IMR-90 (cell line): Measurements from ENCODE around the gene TULP3. TPM values are rescaled to one million over a fixed set of nuclear protein-coding genes. Genes with fewer than 3 reads are reported as not detected.

Experiments used
- ATAC-seq: fragments of 200-7000 bp; cut with Tn5 transposase; 2 replicates; pipeline ENCODE4 v1.9.1; 2020; ENCODE audit warnings: low read depth, mild to moderate bottlenecking, moderate library complexity
- BruUV-seq: library from RNA; stranded (reverse); fragments of 400-500 nt; replicated peaks from 2 replicates; lab custom pipeline; 2021; lab: Mats Ljungman, UMichigan
- CTCF ChIA-PET: fragments of 300-600 bp; formaldehyde crosslinking; extraction: SDS; loops from one replicate; lab custom pipeline; 2021; ENCODE audit warnings: antibody characterized with exemption; lab: Yijun Ruan, JAX
- POLR2A ChIA-PET: fragments of 300-600 bp; sonication (Branson Sonifier 250); formaldehyde crosslinking; loops from one replicate; lab custom pipeline; 2022; ENCODE audit warnings: antibody characterized with exemption; ENCODE audit not compliant: unreplicated experiment; lab: Charles Lee
- DNase-seq: peaks from one replicate; pipeline ENCODE4 v3.0.0; 2013
- H2AFZ ChIP-seq: replicated peaks from 2 replicates; pipeline ENCODE3; 2013; ENCODE audit warnings: low read length, mild to moderate bottlenecking; ENCODE audit not compliant: poor library complexity
- H2AK5ac ChIP-seq: 2 replicates; pipeline ENCODE4 v1.6.1; 2013; ENCODE audit warnings: low read depth, low read length, inconsistent platforms
- H2AK9ac ChIP-seq: replicated peaks from 2 replicates; pipeline ENCODE3; 2013; ENCODE audit warnings: mild to moderate bottlenecking, low read depth, low read length, moderate library complexity; ENCODE audit not compliant: poor library complexity
- H2BK120ac ChIP-seq: 2 replicates; pipeline ENCODE4 v1.6.1; 2013; ENCODE audit warnings: low read depth, low read length, inconsistent platforms
- H2BK15ac ChIP-seq: 3 replicates; pipeline ENCODE4 v1.6.1; 2013; ENCODE audit warnings: low read depth, low read length, inconsistent platforms
- H2BK20ac ChIP-seq: 2 replicates; pipeline ENCODE4 v1.6.1; 2013; ENCODE audit warnings: low read depth, mild to moderate bottlenecking, inconsistent platforms, low read length, moderate library complexity
- H2BK5ac ChIP-seq: 2 replicates; pipeline ENCODE4 v1.6.1; 2013; ENCODE audit warnings: mild to moderate bottlenecking, low read depth, low read length, inconsistent platforms; ENCODE audit not compliant: poor library complexity, severe bottlenecking
- H3K14ac ChIP-seq: replicated peaks from 2 replicates; pipeline ENCODE4 v1.6.1; 2013; ENCODE audit warnings: low read depth, low read length, inconsistent platforms
- H3K18ac ChIP-seq: 2 replicates; pipeline ENCODE4 v1.6.1; 2013; ENCODE audit warnings: low read depth, low read length, control low read depth
- H3K23ac ChIP-seq: 2 replicates; pipeline ENCODE4 v1.6.1; 2013; ENCODE audit warnings: low read depth, low read length, inconsistent platforms
- H3K27ac ChIP-seq: 2 replicates; pipeline ENCODE4 v1.5.1; 2013; ENCODE audit warnings: mild to moderate bottlenecking, control low read depth, low read length; ENCODE audit not compliant: insufficient read depth
- H3K27me3 ChIP-seq: 2 replicates; pipeline ENCODE4 v1.6.1; 2013; ENCODE audit warnings: low read length; ENCODE audit not compliant: control insufficient read depth, insufficient read depth
- H3K36me3 ChIP-seq: 2 replicates; pipeline ENCODE4 v1.6.1; 2013; ENCODE audit warnings: low read length, mixed read lengths; ENCODE audit not compliant: control insufficient read depth, insufficient read depth
- H3K4ac ChIP-seq: 2 replicates; pipeline ENCODE4 v1.6.1; 2013; ENCODE audit warnings: low read depth, low read length, inconsistent platforms
- H3K4me1 ChIP-seq: 2 replicates; pipeline ENCODE4 v1.6.1; 2013; ENCODE audit warnings: low read length, mixed read lengths; ENCODE audit not compliant: control insufficient read depth, insufficient read depth
- H3K4me2 ChIP-seq: 2 replicates; pipeline ENCODE4 v1.6.1; 2013; ENCODE audit warnings: low read depth, mild to moderate bottlenecking, control low read depth, low read length, moderate library complexity
- H3K4me3 ChIP-seq: 2 replicates; pipeline ENCODE4 v1.5.1; 2013; ENCODE audit warnings: low read depth, mild to moderate bottlenecking, control low read depth, low read length, moderate library complexity; ENCODE audit not compliant: insufficient read depth
- H3K56ac ChIP-seq: 2 replicates; pipeline ENCODE4 v1.6.1; 2013; ENCODE audit warnings: low read length, inconsistent platforms; ENCODE audit not compliant: insufficient read depth; ENCODE audit errors: extremely low read depth
- H3K79me1 ChIP-seq, 2 experiments: 2 replicates each; pipeline ENCODE4 v1.6.1; 2013; ENCODE audit warnings: low read length in 2 of 2, inconsistent platforms in 1 of 2, low read depth in 1 of 2
- H3K9ac ChIP-seq: 2 replicates; pipeline ENCODE4 v1.6.1; 2013; ENCODE audit warnings: low read depth, low read length, control low read depth
- H3K9me1 ChIP-seq: 2 replicates; pipeline ENCODE4 v1.6.1; 2013; ENCODE audit warnings: low read length, inconsistent platforms; ENCODE audit not compliant: insufficient read depth
- H3K9me3 ChIP-seq: 2 replicates; pipeline ENCODE4 v1.6.1; 2013; ENCODE audit warnings: low read length; ENCODE audit not compliant: control insufficient read depth, insufficient read depth
- H4K20me1 ChIP-seq: 2 replicates; pipeline ENCODE4 v1.6.1; 2013; ENCODE audit warnings: low read length, inconsistent platforms; ENCODE audit not compliant: insufficient read depth
- H4K5ac ChIP-seq: 2 replicates; pipeline ENCODE4 v1.6.1; 2013; ENCODE audit warnings: mild to moderate bottlenecking, low read depth, low read length, control low read depth
- H4K8ac ChIP-seq, 2 experiments: 2 replicates each; pipeline ENCODE4 v1.6.1; 2013; ENCODE audit warnings: low read depth in 2 of 2, low read length in 2 of 2, control low read depth in 1 of 2, inconsistent platforms in 1 of 2
- H4K91ac ChIP-seq: 2 replicates; pipeline ENCODE4 v1.6.1; 2013; ENCODE audit warnings: low read depth, low read length, inconsistent platforms; ENCODE audit not compliant: insufficient read depth
- CHD1 ChIP-seq: IDR thresholded peaks from 2 replicates; pipeline ENCODE4 v1.6.1; 2012; ENCODE audit warnings: low read depth, low read length, improper control_type of control experiment
- FOS ChIP-seq: fragments of 150-350 bp; IDR thresholded peaks from 2 replicates; pipeline ENCODE4 v1.6.1; 2016; ENCODE audit warnings: low read depth, low read length
- MAFK ChIP-seq: IDR thresholded peaks from 2 replicates; pipeline ENCODE4 v1.6.1; 2012; ENCODE audit warnings: low read depth, low read length, improper control_type of control experiment
- POLR2A ChIP-seq: IDR thresholded peaks from 2 replicates; pipeline ENCODE4 v1.6.1; 2012; ENCODE audit warnings: mild to moderate bottlenecking, low read depth, low read length
- WGBS, 2 experiments: methylation state at CpG; one replicate each; pipeline versions ENCODE4 v1.1.5 to v1.1.7; 2013; ENCODE audit warnings: missing lambda C conversion rate in 2 of 2; ENCODE audit not compliant: insufficient read length in 1 of 2; ENCODE audit errors: extremely low coverage in 2 of 2; 5-methylcytosine and 5-hydroxymethylcytosine counted together
- dilution Hi-C: fragments of 300-500 bp; cut with HindIII; formaldehyde crosslinking; loops from one replicate; pipeline ENCODE4 v1.14.3; 2018; ENCODE audit warnings: low sequenced_read_pairs; ENCODE audit not compliant: unreplicated experiment
- in situ Hi-C: fragments of 300-500 bp; cut with MboI; formaldehyde crosslinking; loops from 3 replicates; pipeline ENCODE4 v1.14.3; 2019; ENCODE audit warnings: low sequenced_read_pairs, inconsistent platforms, mixed read lengths
- intact Hi-C: fragments of 100-400 bp; cut with micrococcal nuclease; formaldehyde crosslinking; loops from 2 replicates; pipeline ENCODE4 v1.10.0; 2022
- polyA plus RNA-seq, 3 experiments: library from polyadenylated mRNA; depleted of rRNA; stranded (reverse); fragments of >200 nt; gene quantifications; 2 replicates each; pipeline ENCODE4 v1.2.3, GENCODE V29; 2012; ENCODE audit warnings: low replicate concordance in 1 of 3
- total RNA-seq: library from RNA; depleted of rRNA; stranded (reverse); fragments of >200 nt; gene quantifications from 2 replicates; pipeline ENCODE4 v1.2.3, GENCODE V29; 2012

TULP3 gene
- total and polyA plus RNA-seq, 2 of the 4 experiments (the other 2 are of a cell fraction), result 35.2 to 35.5 TPM

DNA sequence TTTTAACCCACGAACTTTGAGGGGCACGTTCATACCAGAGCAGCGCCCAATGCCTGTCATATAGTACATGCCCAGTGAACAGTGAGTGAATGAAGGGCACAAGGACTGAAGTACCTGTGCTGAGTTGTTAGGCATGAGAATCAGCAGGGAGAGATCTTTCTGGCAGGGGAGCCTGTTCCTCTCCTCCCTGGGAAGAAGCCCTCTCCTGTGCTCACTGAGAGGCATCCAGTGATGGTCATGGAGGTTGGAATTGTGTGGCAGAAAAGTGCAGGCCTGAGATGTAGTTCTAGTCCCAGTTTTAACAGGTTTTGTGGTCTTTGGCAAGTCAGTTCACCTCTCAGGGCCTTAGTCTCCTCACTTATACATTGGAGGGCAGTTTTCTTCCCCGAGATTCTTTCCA, 89.1 kb downstream of the TULP3 start:
- H4K91ac ChIP-seq, result no peak overlapping the region
- H3K9ac ChIP-seq, result no peak overlapping the region
- H2BK5ac ChIP-seq, result no peak overlapping the region
- no peak overlapping the region for H3K4ac ChIP-seq
- no peak overlapping the region for H2BK20ac ChIP-seq
- ChIA-PET CTCF (no interaction called here), POLR2A (no interaction called here)
- BruUV-seq, result no TSS peak
- peaks cover 15 to 55% of the 10 kb centered on the region in 2 experiments; a peak in 3 of 4 replicates for H3K79me1 ChIP-seq
- intact Hi-C loops, result no loop called here
- H4K20me1 ChIP-seq, result peaks cover 18% of the 10 kb centered on the region
- no peaks in the 10 kb centered on the region for H3K9me3 ChIP-seq
- no peak overlapping the region for H2AFZ ChIP-seq
- no CpG with 5 or more reads among the region's 4 CpGs for WGBS, 2 experiments
- no peak overlapping the region for H3K4me2 ChIP-seq
- no peak overlapping the region for H3K23ac ChIP-seq
- no peak overlapping the region for H3K4me3 ChIP-seq
- H3K56ac ChIP-seq, result no peak overlapping the region
- H3K9me1 ChIP-seq, result peaks cover 10% of the 10 kb centered on the region; the same call in 1 of the 2 replicates
- no peaks in the 10 kb centered on the region for H3K27me3 ChIP-seq
- in situ Hi-C loops, result no loop called here
- no peak overlapping the region for H3K27ac ChIP-seq
- H3K14ac ChIP-seq, result no peak overlapping the region
- peaks cover 2% of the 10 kb centered on the region; the same call in 1 of the 2 replicates for H3K4me1 ChIP-seq
- no peak for DNase-seq
- no peak overlapping the region for H4K8ac ChIP-seq
- dilution Hi-C loops, result no loop called here
- H2AK9ac ChIP-seq, result no peak overlapping the region
- H3K36me3 ChIP-seq, result peaks cover 6% of the 10 kb centered on the region
- no peak overlapping the region for H2BK120ac ChIP-seq
- ATAC-seq, result no peak
- H3K18ac ChIP-seq, result no peak overlapping the region
- no peak overlapping the region for H2BK15ac ChIP-seq
- no peak overlapping the region for H4K5ac ChIP-seq
- TF ChIP-seq FOS (no peak), POLR2A (no peak), MAFK (no peak), CHD1 (no peak)
- no peak overlapping the region for H2AK5ac ChIP-seq
